Stimulated activated CD4-positive, alpha-beta T cell treated with anti-CD3 and anti-CD28 coated beads, Interleukin-1b, Interleukin-23, amount 100 ng/mL, for 4 hours (primary cell): ENCODE data around the gene RPTOR.

Source experiments
- DNase-seq, 2 donors: peaks; one replicate each; pipeline ENCODE4 v3.0.0-alpha.2; 2020; ENCODE audit warnings: low read depth in 2 of 2

RPTOR gene

GRCh38 chr17:80910043-80910442 lies 365.4 kb downstream of the RPTOR start:
- DNase-seq: no peak

GRCh38 chr17:80912476-80912875 lies 367.8 kb downstream of the RPTOR start:
- no peak for DNase-seq

GRCh38 chr17:80913928-80914821 lies 369.5 kb downstream of the RPTOR start:
- DNase-seq: no peak

GRCh38 chr17:80916246-80916645 lies 371.6 kb downstream of the RPTOR start:
- DNase-seq: no peak

GRCh38 chr17:80917716-80918560 lies 373.3 kb downstream of the RPTOR start:
- no peak for DNase-seq

- no peak for DNase-seq
Observed at GRCh38 chr17:80918731-80919130, 374.1 kb downstream of the RPTOR start.

GRCh38 chr17:80919331-80920311 lies 375.0 kb downstream of the RPTOR start:
- DNase-seq: no peak

GRCh38 chr17:80920441-80920840 lies 375.8 kb downstream of the RPTOR start:
- DNase-seq: no peak

GRCh38 chr17:80921159-80921558 lies 376.5 kb downstream of the RPTOR start:
- no peak for DNase-seq

- no peak for DNase-seq
Observed at GRCh38 chr17:80921741-80922579, 377.3 kb downstream of the RPTOR start.

GRCh38 chr17:80922580-80923160 lies 378.0 kb downstream of the RPTOR start:
- DNase-seq: no peak

GRCh38 chr17:80923211-80924110 lies 378.8 kb downstream of the RPTOR start:
- no peak for DNase-seq

- DNase-seq: no peak
Observed at GRCh38 chr17:80924111-80924806, 379.6 kb downstream of the RPTOR start.

- no peak for DNase-seq
Observed at GRCh38 chr17:80924807-80925610, 380.4 kb downstream of the RPTOR start.

GRCh38 chr17:80925688-80926335 lies 381.2 kb downstream of the RPTOR start:
- no peak for DNase-seq

GRCh38 chr17:80926591-80927250 lies 382.1 kb downstream of the RPTOR start:
- no peak for DNase-seq

- no peak for DNase-seq
Observed at GRCh38 chr17:80927791-80928216, 383.2 kb downstream of the RPTOR start.
